Thoracic aorta (tissue), 2 donors: ENCODE data around the gene IMMP1L. TPM values are rescaled to one million over a fixed set of nuclear protein-coding genes. Genes with fewer than 3 reads are reported as not detected.

ENCODE experiments used
- ATAC-seq: fragments of 150-250 bp; one replicate; pipeline ENCODE4 v1.8.0; 2017; ENCODE audit warnings: low read depth; ENCODE audit not compliant: insufficient number of reproducible peaks, low FRiP score
- DNase-seq: peaks from one replicate; pipeline ENCODE4 v3.0.0-alpha.2; 2020; ENCODE audit warnings: low spot score
- H3K27ac ChIP-seq, 2 donors: fragments of 200-600 bp; sonication (generic); 1 replicate in 1 of 2; 2 replicates in 1 of 2; pipeline ENCODE4 v1.5.1; 2016; ENCODE audit warnings: mild to moderate bottlenecking in 2 of 2, moderate library complexity in 2 of 2
- H3K27me3 ChIP-seq: fragments of 200-600 bp; sonication (generic); replicated peaks from 2 replicates; pipeline ENCODE4 v1.6.0; 2016; ENCODE audit warnings: mild to moderate bottlenecking; ENCODE audit not compliant: insufficient read depth
- H3K36me3 ChIP-seq: fragments of 200-600 bp; sonication (generic); one replicate; pipeline ENCODE4 v1.5.1; 2016
- H3K4me1 ChIP-seq, 2 donors: fragments of 200-600 bp; sonication (generic); 1 replicate in 1 of 2; 2 replicates in 1 of 2; pipeline versions ENCODE4 v1.5.1 to v1.6.0; 2016; ENCODE audit warnings: low read depth in 2 of 2, mild to moderate bottlenecking in 1 of 2; ENCODE audit not compliant: control insufficient read depth in 1 of 2
- H3K4me3 ChIP-seq: fragments of 200-600 bp; sonication (generic); 2 replicates; pipeline ENCODE4 v1.5.1; 2016; ENCODE audit warnings: mild to moderate bottlenecking
- H3K9me3 ChIP-seq: fragments of 200-600 bp; sonication (generic); 2 replicates; pipeline ENCODE4 v1.5.1; 2016
- total RNA-seq, 2 donors: library from RNA; depleted of rRNA; stranded (reverse); fragments of >200 nt; gene quantifications; one replicate each; pipeline versions ENCODE4 v1.1.0 to v1.2.3, GENCODE V29; 2016
- TF ChIP-seq, protein P1 (sequence below): fragments of 200-600 bp; sonication (generic); IDR thresholded peaks from one replicate; pipeline ENCODE4 v1.5.1; 2019; ENCODE audit warnings: antibody characterized with exemption

IMMP1L gene
- total RNA-seq, 2 donors from 2014 or later = 8.0 to 13.4 TPM

DNA sequence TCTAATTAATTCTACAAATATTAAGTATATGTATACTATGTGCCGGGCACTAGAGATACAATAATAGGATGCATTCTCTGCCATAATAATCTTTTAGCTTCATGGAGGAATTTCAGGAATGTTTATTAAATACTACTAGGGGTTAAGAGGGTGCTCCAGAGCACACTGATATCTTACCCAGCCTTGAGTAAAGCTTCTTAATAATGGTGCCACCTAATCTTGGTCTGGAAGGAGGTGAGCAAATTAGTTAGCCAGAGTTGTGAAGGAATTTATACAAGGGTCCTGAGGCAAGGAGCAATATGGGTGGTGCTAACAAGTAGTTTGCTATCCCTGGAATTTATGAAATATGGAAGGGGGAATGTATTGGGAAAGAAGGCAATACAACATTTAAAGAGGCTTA lies 21.9 kb upstream of the IMMP1L start:
- Histone ChIP-seq H3K4me3 (no peak overlapping the region), H3K36me3 (no peaks in the 10 kb centered on the region), H3K27me3 (no peaks in the 10 kb centered on the region), H3K4me1 (no peaks in the 10 kb centered on the region), H3K9me3 (no peaks in the 10 kb centered on the region), H3K27ac (no peak overlapping the region)
- DNase-seq (no peak), ATAC-seq (no peak)
- TF ChIP-seq, protein P1, sequence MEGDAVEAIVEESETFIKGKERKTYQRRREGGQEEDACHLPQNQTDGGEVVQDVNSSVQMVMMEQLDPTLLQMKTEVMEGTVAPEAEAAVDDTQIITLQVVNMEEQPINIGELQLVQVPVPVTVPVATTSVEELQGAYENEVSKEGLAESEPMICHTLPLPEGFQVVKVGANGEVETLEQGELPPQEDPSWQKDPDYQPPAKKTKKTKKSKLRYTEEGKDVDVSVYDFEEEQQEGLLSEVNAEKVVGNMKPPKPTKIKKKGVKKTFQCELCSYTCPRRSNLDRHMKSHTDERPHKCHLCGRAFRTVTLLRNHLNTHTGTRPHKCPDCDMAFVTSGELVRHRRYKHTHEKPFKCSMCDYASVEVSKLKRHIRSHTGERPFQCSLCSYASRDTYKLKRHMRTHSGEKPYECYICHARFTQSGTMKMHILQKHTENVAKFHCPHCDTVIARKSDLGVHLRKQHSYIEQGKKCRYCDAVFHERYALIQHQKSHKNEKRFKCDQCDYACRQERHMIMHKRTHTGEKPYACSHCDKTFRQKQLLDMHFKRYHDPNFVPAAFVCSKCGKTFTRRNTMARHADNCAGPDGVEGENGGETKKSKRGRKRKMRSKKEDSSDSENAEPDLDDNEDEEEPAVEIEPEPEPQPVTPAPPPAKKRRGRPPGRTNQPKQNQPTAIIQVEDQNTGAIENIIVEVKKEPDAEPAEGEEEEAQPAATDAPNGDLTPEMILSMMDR = no peak

DNA sequence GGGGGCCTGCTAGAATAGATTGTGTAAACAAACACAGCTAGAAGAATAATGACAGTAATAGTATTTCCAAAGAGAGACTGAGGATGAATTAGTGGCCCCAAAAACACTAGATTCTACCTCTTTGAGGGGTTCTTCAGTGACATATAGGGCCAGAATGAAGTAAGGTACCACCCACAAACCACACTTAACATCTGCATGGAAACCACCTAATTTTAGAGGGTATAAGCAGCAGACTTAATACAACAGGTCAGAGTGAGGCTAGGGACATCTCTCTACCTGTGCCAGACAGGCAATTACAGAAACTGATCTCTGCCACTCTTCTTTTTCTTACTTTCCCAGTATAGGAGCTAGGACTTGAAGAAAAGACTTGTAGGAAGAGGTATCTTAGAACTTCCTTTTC lies 20.3 kb upstream of the IMMP1L start:
- H3K27ac ChIP-seq = no peak overlapping the region
- H3K4me3 ChIP-seq = no peak overlapping the region

DNA sequence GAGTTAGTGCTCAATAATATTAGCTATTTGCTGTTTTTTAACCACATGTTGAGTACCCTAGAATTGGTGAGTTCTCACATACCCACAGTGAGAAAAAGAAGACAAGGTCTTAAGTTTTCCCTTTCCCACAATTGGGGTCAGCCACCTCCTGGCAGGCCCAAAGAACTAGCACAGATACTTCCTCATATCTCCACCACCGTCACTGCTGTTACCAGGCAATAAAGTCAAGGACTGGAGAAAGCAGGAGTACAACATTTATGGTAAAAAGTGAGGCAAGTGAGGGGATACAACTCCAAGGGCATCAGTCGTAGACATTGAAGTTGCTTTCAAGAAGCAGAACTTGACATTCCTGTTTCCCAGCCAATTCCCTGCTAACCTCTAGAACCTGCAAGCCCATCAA lies 19.8 kb upstream of the IMMP1L start:
- DNase-seq (no peak), ATAC-seq (no peak)
- H3K4me3 ChIP-seq = no peak overlapping the region
- no peaks in the 10 kb centered on the region for H3K27me3 ChIP-seq
- no peak overlapping the region for H3K27ac ChIP-seq
- H3K4me1 ChIP-seq = no peaks in the 10 kb centered on the region
- no peaks in the 10 kb centered on the region for H3K36me3 ChIP-seq
- TF ChIP-seq, protein P1 = no peak
- no peaks in the 10 kb centered on the region for H3K9me3 ChIP-seq

More for the DNA sequence above, 20.3 kb upstream of the IMMP1L start:
- TF ChIP-seq, protein P1 = no peak
- no peaks in the 10 kb centered on the region for H3K9me3 ChIP-seq
- H3K27me3 ChIP-seq = no peaks in the 10 kb centered on the region
- ATAC-seq = no peak
- H3K36me3 ChIP-seq = no peaks in the 10 kb centered on the region
- H3K4me1 ChIP-seq = no peaks in the 10 kb centered on the region
- DNase-seq = no peak

DNA sequence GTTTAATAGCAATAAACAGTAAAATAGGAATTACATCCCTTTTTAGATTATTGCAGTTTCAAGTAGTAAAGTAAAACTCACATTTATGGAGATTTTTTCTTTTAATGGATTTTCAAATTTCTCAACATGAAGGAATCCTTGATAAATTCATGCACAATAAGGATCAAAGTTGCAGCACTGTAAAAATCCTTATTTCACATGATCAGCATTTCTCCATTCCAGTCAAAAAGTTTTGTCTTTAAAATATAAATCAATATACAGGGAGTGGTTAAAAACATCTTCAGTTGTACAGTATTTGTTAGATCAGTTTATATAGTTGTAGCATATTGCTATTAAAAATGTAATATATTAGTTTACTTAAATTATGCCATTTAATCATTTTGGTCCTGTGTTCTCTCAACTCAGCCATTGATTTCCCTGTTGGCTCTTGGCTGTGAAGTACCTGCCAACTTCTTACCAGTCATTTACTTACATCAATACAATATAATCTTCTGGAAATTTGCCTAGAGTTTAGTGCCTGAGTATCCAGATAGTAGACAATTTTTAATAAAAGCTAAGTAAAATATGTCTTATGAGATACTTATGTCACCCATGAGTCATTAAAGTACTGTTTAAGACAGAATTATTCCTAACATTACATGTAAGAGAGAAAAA lies 12.2 kb upstream of the IMMP1L start:
- no peaks in the 10 kb centered on the region for H3K27me3 ChIP-seq
- TF ChIP-seq, protein P1 = no peak
- no peaks in the 10 kb centered on the region for H3K36me3 ChIP-seq
- no peak for DNase-seq
- no peaks in the 10 kb centered on the region for H3K9me3 ChIP-seq
- no peak overlapping the region for H3K4me3 ChIP-seq
- no peak overlapping the region for H3K27ac ChIP-seq
- no peak for ATAC-seq
- no peaks in the 10 kb centered on the region for H3K4me1 ChIP-seq

DNA sequence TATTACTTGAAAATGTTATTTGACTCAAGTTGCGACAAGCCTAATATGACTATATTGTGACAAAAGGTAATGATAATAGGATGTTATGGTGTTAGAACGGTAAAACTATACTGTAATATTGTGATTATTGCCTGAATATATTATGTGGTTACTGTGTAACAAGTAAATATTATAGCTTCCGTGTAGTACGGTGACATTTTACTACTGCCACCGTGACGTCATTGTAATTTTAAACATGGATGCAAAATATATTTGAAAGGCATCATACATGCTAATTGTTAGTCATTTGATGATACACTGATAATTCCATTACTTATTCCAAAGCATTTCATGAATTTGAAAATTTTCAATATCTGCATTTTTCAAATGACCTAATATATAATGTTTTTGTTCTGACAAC lies 2.7 kb upstream of the IMMP1L start:
- Histone ChIP-seq H3K27ac (no peak overlapping the region), H3K4me1 (peaks cover 14 to 25% of the 10 kb centered on the region in 2 donors), H3K4me3 (no peak overlapping the region), H3K36me3 (no peaks in the 10 kb centered on the region), H3K27me3 (no peaks in the 10 kb centered on the region), H3K9me3 (no peaks in the 10 kb centered on the region)
- ATAC-seq = no peak
- DNase-seq = no peak
- TF ChIP-seq, protein P1 = no peak
